NCI-H460 (cell line): ENCODE measurements around the gene SLC25A11. TPM values are rescaled to one million over a fixed set of nuclear protein-coding genes. Genes with fewer than 3 reads are reported as not detected.
"Not testable (repeated sequence)": the region's sequence is repeated elsewhere in the genome, so short reads cannot be mapped to it uniquely, and the experiment has no call there.

Experiments
- DNase-seq: peaks from one replicate; pipeline ENCODE4 v3.0.0-alpha.2; 2016; ENCODE audit warnings: low read depth; ENCODE audit errors: extremely low read depth
- total RNA-seq: library from RNA; depleted of rRNA; stranded (reverse); fragments of >200 nt; shearing (Covaris generic); gene quantifications from 2 replicates; pipeline ENCODE4 v1.2.3, GENCODE V29; 2014

Gene SLC25A11
- total RNA-seq, 1 experiment from 2014 or later, result 53.4 TPM

DNA sequence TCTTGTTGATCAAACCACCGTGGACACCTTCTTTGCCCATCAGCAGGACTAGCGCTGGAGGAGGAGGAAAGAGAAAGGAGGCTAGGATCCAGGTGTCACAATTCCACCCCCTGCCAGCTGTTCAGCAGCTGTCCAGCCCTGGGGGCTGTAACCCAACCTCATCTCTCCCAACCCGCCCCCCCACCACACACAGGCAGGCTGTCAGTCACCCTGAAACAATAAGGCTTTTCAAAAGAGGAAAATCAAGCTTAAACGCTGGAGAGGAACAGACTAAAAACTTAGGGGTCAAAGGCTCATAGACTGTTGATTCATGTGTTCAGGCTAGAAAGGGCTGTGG is 6.1 kb upstream of the SLC25A11 start:
- DNase-seq, result no peak

DNA sequence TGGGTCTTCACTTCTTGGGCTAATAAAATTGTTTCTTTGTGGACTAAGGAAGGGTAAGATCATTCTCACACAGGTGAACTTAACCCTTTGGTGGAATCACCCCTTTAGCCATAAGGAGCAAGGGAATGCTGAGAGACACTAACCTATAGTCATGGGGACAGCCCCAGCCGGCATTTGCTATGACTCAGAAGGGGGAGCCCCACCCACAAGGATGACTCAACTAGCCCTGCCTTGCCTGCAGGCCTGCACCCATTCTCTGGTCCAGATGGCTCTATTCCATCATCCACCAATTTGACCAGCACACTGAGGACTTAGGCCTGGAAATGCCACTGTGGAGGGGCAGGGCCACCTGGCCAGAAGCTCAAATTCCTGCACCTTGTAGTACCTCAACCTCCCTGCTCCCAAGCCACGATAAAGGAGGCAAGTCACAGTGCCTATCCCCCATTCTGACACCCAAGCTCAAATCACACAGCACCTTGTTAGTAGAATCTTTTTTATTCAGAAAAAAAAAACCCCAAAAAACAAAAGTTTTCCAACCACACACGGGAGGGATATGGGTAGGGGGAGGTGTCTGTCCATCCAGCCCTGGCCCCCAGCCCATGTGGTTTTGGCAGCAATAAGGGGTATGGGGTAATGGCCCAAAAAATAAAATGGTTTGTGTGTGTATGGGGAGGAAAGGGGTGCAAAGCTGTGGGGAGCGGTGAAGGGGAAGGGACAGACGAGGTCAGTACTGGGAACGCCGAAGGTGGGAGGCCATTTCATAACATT is 5.5 kb upstream of the SLC25A11 start:
- peak; percentile 89 for DNase-seq

DNA sequence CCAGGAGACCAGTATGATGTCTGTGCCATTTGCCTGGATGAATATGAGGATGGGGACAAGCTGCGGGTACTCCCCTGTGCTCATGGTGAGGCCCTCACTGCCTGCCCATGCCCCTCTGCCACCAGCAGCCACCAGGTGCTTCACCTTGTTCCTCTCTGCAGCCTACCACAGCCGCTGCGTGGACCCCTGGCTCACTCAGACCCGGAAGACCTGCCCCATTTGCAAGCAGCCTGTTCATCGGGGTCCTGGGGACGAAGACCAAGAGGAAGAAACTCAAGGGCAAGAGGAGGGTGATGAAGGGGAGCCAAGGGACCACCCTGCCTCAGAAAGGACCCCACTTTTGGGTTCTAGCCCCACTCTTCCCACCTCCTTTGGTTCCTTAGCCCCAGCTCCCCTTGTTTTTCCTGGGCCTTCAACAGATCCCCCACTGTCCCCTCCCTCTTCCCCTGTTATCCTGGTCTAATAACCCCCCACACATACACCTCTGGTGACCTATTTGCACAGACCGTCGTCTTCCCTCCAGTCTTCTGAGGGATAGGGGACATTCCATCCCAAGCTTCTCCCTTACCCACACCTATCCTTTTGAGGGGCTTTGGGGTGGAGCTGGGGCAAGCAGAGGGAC is 4.8 kb upstream of the SLC25A11 start:
- no peak for DNase-seq

DNA sequence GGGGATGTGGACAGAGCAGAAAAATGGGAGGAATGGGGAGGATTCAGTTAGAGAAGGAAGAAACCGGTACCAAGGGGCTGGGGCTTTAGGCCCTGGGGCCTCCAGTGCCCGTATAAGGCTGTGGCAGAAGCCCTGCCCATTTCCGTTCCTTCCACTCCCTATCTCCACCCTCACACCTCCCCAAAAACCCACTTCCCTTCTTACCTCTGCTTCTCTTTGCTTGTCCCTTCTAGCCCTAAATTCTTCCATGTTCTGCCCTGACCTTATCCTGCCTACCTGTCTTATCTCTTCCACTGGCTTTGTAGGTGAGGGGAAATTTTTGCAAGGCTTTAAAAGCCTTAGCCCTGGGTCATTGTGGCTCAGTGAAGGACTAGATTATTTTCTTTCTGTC is 4.3 kb upstream of the SLC25A11 start:
- no peak for DNase-seq

DNA sequence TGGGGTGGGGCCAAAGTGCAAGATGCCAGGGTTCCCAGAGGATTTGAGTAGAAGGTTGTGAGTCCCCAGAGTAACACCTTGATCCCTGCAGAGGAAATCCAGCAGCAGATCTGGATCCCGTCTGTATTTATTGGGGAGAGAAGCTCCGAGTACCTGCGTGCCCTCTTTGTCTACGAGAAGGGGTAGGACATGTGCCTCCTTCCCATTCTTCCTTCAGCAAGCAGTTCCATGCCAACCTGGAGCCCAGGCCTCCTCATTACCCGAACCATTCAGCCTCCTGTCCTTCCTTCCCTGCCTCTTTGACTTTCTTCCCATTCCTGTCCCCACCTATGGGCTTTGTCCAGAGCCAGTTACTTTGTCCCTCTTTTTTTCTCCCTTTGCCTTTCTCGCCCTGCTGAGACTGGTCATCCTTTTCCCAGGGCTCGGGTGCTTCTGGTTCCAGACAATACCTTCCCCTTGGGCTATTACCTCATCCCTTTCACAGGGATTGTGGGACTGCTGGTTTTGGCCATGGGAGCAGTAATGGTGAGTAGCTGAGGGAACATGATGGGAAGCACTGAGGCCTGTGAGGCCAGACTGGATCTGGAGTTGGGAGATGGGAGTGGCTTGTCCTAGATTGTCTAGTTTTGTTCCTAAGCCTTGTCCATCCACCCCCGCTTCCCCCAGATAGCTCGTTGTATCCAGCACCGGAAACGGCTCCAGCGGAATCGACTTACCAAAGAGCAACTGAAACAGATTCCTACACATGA is 3.1 kb upstream of the SLC25A11 start:
- no peak for DNase-seq

DNA sequence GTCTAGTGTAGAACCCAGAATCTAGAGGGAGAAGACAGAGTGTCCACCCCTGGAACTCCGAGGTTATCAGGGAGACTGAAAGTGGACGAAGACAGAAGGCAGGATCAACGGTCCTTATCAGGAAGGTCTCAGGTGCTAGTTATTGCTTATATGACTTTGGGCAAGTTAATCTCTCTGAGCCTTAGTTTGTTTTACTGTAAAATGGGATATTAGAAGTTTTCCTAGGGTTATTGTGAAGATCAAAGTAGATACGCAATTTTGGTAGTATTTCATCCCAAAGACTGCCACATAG is 1.4 kb upstream of the SLC25A11 start:
- DNase-seq, result no peak

DNA sequence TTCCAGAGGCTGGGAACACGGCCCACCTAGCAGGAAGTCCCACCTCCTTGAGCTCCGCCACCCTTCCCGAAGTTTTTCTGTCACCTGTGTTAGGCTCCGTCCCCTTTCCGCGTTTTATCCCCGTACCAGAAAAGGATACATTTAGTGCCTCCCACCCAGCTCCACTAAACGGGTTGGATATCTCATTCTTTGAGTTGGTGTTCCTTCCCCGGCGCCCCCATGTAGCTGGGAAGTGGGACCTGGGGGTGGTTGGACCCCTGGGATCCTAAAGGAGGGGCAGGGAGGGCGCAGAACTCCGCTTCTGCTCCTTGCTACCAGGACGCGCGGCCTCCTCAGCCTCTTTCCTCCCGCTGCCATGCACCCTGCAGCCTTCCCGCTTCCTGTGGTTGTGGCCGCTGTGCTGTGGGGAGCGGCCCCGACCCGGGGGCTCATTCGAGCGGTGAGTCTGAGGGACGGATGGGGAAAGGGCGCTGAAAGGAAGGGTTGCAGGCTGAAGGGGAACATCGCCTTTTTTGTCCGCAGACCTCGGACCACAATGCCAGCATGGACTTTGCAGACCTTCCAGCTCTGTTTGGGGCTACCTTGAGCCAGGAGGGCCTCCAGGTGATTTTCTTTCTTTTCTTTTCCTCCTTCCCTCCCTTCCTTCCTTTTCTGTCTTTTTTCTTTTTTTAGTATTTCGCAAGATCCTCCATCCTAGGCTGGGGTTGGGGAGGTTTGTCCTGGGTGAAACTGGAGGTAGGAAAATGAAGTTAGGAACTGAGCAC is 891 bp upstream of the SLC25A11 start:
- DNase-seq, result no peak

DNA sequence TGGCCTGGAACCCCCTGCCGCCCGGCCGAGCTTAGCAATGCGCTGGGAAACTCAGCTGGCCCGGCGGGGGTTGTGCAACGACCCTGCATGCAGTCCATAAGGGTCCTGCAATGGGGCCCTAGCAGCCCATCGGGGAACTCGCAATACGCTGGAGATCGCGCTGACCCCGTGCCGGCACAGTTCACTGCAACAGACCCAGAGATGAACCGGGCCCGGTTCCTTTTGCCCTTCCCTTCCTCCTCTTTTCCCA is 375 bp downstream of the SLC25A11 start:
- no peak for DNase-seq

DNA sequence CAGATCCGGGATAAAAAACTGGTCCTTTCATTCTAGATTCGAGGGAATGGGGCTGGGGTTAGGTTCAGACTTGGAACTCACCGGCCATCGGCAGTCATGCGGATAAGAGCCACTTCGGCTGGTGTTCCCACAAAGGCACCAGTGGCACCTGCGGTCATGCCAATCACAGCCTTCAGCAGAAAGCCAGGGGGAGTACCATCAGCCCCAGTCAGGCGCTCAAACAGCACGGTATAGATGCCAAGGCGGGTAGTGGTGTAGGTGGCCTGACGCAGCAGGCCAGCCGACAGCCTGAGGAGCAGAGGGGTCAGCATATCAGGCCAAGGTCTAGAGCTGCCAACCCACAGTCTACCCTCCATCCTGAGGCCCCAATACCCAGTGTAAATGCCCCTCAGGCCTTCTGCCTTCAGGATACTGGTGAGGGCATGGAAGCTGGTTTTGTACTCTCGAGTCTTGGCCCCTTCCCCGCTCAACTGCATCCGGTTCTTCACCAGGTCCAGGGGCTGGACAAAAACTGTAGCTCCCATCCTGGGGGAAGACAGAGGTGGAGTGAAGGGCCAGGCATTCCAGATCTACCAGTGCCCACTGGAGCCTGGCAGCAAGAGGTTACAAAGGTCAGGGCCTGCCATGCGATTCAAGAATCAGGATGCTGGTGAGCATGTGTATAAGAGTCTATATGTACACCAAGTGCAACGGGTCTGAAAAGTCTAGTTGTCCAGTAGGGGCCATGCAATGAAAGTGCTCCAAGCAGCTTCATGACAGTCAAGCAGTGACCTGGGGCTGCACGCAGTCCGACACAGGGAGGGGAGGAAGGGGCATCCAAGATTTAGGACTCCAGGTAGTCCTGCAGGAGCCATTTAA is 929 bp downstream of the SLC25A11 start:
- no peak for DNase-seq

DNA sequence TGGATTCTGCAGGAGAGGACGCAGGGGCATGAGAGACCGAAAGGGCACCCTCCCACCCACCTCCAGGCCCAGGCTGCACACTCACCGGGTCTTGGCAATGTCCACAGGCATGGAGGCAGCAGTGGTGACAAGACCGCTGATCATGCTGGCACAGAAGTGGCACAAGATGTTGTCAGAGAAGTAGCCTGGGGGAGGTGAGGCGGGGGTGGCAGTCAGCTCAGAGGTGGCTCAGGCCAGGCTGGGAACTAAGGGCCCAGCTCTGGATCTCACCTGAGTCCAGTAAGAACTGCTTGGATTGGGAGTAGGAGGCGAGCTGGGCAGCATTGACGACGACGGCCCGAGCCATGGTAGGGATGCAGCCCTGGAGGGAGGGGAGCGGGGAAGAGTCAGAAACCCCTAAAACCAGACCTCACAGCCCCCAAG is 1.8 kb downstream of the SLC25A11 start:
- no peak for DNase-seq

DNA sequence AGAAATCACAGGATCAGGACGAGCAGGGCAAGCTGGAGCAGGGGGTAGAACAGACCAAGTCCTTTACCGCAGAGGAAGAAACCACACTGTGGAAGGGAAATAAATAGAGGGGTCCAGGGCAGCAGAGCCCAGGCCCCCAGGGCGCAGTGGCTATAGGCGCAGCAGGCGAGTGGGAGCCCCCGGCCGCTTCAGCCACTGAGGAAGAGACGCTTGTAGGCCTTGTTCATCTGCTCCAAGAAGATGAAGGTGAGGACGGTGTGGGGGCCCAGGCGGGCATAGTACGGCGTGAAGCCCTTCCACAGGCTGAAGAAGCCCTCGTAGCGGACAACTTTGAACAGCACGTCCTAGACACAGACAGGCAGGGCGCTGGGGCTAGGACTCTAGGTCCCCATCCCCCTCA is 2.3 kb downstream of the SLC25A11 start:
- no peak for DNase-seq

DNA sequence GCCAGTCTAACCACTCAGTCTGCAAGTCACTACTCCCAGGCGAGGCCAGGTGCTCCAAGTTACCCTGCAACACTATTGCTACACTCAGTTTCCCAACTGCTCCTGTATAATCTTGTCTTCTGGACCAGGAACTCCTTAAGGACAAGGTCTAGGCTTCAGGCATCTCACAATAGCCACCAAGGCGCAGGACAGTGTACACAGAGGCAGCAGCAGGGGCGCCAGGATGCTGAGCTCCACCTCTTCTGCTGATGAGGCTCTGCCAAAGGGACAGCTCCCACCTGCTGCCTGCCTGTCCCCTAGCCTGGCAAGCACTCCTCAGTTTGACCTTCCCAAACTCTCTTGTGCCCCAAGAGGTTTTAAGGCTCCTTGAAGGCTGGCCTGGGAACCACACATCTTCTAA is 3.4 kb downstream of the SLC25A11 start:
- DNase-seq, result no peak

DNA sequence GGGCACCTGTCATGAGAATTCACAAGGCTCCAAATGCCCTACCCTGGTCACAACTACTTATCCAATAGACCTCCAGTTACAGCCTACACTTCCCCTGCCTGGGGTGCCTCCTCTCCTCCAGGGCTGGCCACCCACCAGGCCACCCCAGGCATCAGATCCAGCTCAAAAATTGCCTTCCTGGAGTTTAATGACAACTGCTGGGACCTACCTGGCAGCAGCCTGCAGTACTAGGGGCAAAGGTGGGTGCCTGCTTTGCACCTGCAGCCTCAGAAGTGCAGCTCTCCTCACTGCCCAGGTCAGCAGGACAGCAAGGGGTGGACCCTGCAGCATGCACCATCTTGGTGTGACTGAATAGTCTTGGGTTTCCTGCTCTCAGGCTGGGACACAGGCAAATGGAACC is 4.2 kb downstream of the SLC25A11 start:
- no peak for DNase-seq

DNA sequence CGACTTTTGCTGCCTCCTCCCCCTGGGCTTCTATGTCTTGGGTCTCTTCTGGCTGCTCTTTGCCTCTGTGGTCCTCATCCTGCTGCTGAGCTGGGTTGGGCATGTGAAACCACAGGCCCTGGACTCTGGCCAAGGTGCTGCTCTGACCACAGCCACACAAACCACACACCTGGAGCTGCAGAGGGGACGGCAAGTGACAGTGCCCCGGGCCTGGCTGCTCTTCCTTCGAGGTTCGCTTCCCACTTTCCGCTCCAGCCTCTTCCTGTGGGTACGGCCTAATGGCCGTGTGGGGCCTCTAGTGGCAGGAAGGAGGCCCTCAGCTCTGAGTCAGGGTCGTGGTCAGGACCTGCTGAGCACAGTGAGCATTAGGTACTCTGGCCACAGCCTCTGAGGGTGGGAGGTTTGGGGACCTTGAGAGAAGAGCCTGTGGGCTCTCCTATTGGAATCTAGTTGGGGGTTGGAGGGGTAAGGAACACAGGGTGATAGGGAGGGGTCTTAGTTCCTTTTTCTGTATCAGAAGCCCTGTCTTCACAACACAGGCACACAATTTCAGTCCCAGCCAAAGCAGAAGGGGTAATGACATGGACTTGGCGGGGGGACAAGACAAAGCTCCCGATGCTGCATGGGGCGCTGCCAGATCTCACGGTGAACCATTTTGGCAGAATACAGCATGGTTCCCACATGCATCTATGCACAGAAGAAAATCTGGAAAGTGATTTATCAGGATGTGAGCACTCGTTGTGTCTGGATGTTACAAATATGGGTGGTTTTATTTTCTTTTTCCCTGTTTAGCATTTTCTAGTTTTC is 5.5 kb downstream of the SLC25A11 start:
- DNase-seq, result no peak

DNA sequence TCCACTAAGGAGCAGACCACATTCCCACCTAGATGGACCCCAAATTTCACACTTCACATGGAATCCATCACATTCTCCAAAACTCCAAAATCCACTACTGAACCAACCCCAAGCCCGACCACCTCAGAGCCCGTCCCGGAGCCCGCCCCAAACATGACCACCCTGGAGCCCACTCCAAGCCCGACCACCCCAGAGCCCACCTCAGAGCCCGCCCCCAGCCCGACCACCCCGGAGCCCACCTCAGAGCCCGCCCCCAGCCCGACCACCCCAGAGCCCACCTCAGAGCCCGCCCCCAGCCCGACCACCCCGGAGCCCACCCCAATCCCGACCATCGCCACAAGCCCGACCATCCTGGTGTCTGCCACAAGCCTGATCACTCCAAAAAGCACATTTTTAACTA is 6.2 kb downstream of the SLC25A11 start:
- no peak for DNase-seq

DNA sequence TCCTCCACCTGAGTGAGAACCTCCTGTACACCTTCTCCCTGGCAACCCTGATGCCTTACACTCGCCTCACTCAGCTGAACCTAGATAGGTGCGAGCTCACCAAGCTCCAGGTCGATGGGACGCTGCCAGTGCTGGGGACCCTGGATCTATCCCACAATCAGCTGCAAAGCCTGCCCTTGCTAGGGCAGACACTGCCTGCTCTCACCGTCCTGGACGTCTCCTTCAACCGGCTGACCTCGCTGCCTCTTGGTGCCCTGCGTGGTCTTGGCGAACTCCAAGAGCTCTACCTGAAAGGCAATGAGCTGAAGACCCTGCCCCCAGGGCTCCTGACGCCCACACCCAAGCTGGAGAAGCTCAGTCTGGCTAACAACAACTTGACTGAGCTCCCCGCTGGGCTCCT is 7.1 kb downstream of the SLC25A11 start:
- no peak for DNase-seq

DNA sequence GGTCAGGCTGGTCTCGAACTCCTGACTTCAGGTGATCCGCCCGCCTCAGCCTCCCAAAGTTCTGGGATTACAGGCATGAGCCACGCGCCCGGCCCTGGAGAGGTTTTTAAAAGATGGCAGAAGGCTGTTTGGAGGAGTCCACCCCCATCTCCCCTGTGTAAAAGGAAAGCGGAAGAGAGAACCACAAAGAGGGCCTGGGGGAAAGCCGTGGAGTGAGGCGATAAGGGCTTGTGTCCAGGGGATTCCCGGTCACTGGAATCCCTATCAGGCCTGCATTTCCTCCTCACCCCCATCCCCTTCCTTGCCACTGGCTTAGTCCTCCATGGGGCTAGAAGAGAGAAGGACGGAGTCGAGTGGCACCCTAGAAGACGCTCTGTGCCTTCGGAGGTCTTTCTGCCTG is 7.9 kb downstream of the SLC25A11 start, which contains the start of gene GP1BA:
TSS of gene GP1BA (plus strand) at position 315 of the 400 bp plus-strand sequence. CDS start 328 bp downstream, outside the sequence.
- DNase-seq, result no peak

DNA sequence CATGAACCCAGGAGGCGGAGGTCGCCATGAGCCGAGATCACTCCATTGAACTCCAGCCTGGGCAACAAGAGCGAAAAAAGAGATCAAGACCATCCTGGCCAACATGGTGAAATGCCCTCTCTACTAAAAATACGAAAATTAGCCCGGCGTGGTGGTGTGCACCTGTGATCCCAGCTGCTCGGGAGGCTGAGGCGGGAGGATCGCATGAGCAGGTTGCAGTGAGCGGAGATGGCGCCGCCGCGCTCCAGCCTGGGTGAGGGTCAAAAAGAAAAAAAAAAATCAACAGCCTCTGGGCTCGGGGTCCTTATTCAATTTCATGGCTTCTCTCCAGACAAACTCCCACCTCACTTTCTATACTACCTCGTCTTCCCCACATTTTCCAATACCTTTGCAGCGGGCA is 11.0 kb downstream of the SLC25A11 start:
- no peak for DNase-seq

DNA sequence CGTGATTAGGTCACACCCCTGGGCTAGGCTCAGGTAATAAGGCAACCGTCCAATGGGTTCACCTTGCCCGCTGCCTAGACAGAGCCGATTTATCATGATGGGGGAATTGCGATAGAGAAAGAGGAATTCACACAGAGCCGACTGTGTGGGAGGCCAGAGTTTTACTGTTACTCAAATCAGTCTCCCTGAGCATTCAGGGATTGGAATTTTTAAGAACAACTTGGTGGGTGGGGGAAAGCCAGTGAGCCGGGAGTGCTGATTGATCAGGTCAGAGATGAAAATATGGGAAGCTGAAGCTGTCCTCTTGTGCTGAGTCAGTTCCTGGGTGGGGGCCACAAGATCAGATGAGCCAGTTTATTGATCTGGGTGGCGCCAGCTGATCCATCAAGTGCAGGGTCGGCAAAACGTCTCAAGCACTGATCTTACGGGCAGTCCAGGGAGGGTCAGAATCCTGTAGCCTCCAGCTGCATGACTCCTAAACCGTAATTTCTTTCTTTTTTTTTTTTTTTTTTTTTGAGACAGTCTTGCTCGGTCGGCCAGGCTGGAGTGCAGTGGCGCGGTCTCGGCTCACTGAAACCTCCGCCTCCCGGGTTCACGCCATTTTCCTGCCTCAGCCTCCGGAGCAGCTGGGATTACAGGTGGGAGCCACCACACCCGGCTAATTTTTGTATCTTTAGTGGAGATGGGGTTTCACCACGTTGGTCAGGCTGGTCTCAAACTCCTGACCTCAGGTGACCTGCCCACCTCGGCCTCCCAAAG is 13.1 kb downstream of the SLC25A11 start:
- DNase-seq, result not testable (repeated sequence)
